NCI-H2171 (cell line): Measurements from ENCODE around the gene CCDC73.
"Not testable (repeated sequence)": the region's sequence is repeated elsewhere in the genome, so short reads cannot be mapped to it uniquely, and the experiment has no call there.

ENCODE experiments used
- DNase-seq: peaks from one replicate; lab custom pipeline; 2025; lab: John Stamatoyannopoulos, UW

CCDC73 gene

GRCh38 chr11:32705309-32706033 is 89.0 kb downstream of the CCDC73 start:
- no peak for DNase-seq

- DNase-seq, result no peak
These were observed 89.7 kb downstream of the CCDC73 start for GRCh38 chr11:32704775-32705174.

- no peak for DNase-seq
These were observed 90.2 kb downstream of the CCDC73 start for GRCh38 chr11:32704261-32704660.

- no peak for DNase-seq
These were observed 92.8 kb downstream of the CCDC73 start for GRCh38 chr11:32701616-32702015.

- DNase-seq, result no peak
These were observed 95.9 kb downstream of the CCDC73 start for GRCh38 chr11:32698579-32698978.

- DNase-seq, result no peak
These were observed 123.4 kb downstream of the CCDC73 start for GRCh38 chr11:32671051-32671450.

GRCh38 chr11:32659672-32660071 is 134.8 kb downstream of the CCDC73 start:
- no peak for DNase-seq

GRCh38 chr11:32658639-32659406 is 135.6 kb downstream of the CCDC73 start:
- DNase-seq, result no peak

- DNase-seq, result no peak
These were observed 150.9 kb downstream of the CCDC73 start for GRCh38 chr11:32643526-32643925.

- DNase-seq, result no peak
These were observed 153.1 kb downstream of the CCDC73 start for GRCh38 chr11:32641361-32641760.

GRCh38 chr11:32635819-32636218 is 158.6 kb downstream of the CCDC73 start:
- DNase-seq, result no peak

- DNase-seq, result no peak
These were observed 163.6 kb downstream of the CCDC73 start for GRCh38 chr11:32630844-32631243.

GRCh38 chr11:32616903-32617302 is 177.6 kb downstream of the CCDC73 start:
- DNase-seq, result no peak

- DNase-seq, result no peak
These were observed 179.0 kb downstream of the CCDC73 start for GRCh38 chr11:32615422-32615821.

GRCh38 chr11:32613500-32614151 is 180.8 kb downstream of the CCDC73 start:
- DNase-seq, result no peak

GRCh38 chr11:32610797-32611352 is 183.6 kb downstream of the CCDC73 start:
- no peak for DNase-seq

GRCh38 chr11:32608826-32609225 is 185.6 kb downstream of the CCDC73 start:
- DNase-seq, result not testable (repeated sequence)

GRCh38 chr11:32606220-32606619 is 188.2 kb downstream of the CCDC73 start:
- no peak for DNase-seq

- DNase-seq, result no peak
These were observed 191.6 kb downstream of the CCDC73 start for GRCh38 chr11:32602657-32603415.

- DNase-seq, result no peak
These were observed 196.5 kb downstream of the CCDC73 start for GRCh38 chr11:32597921-32598320.

GRCh38 chr11:32596114-32596513 is 198.3 kb downstream of the CCDC73 start:
- DNase-seq, result not testable (repeated sequence)

GRCh38 chr11:32594272-32594671 is 200.2 kb downstream of the CCDC73 start:
- no peak for DNase-seq
